Suprapubic skin (tissue), 4 donors: ENCODE results near the gene ONECUT3. TPM values are rescaled to one million over a fixed set of nuclear protein-coding genes. Genes with fewer than 3 reads are reported as not detected.

Experiments
- DNase-seq, 2 donors: peaks; one replicate each; pipeline ENCODE4 v3.0.0-alpha.2; 2019; ENCODE audit warnings: low spot score in 2 of 2
- H3K27ac ChIP-seq: fragments of 200-600 bp; sonication (generic); one replicate; pipeline ENCODE4 v1.5.1; 2019
- H3K27me3 ChIP-seq: fragments of 200-600 bp; sonication (generic); one replicate; pipeline ENCODE4 v1.5.1; 2019
- H3K36me3 ChIP-seq: fragments of 200-600 bp; sonication (generic); one replicate; pipeline ENCODE4 v1.5.1; 2019
- H3K4me1 ChIP-seq: fragments of 200-600 bp; sonication (generic); one replicate; pipeline ENCODE4 v1.5.1; 2019
- H3K4me3 ChIP-seq: fragments of 200-600 bp; sonication (generic); one replicate; pipeline ENCODE4 v1.5.1; 2019; ENCODE audit warnings: mild to moderate bottlenecking
- H3K9me3 ChIP-seq: fragments of 200-600 bp; sonication (generic); one replicate; pipeline ENCODE4 v1.5.1; 2019
- CTCF ChIP-seq, 2 donors: fragments of 200-600 bp in 1 of 2; fragments of 450-650 bp in 1 of 2; sonication (generic) in 1 of 2; IDR thresholded peaks; one replicate each; pipeline ENCODE4 v1.5.1; 2016 to 2019; ENCODE audit warnings: antibody characterized with exemption in 2 of 2, mild to moderate bottlenecking in 1 of 2, moderate library complexity in 1 of 2
- EP300 ChIP-seq: sonication (generic); formaldehyde crosslinking; IDR thresholded peaks from one replicate; pipeline ENCODE4 v1.6.1; 2017; ENCODE audit warnings: antibody characterized with exemption
- POLR2A ChIP-seq, 2 donors: fragments of 450-650 bp; IDR thresholded peaks; one replicate each; pipeline ENCODE4 v1.6.1; 2017; ENCODE audit warnings: antibody characterized with exemption in 2 of 2, mild to moderate bottlenecking in 2 of 2, moderate library complexity in 2 of 2
- POLR2AphosphoS5 ChIP-seq, 3 donors: sonication (generic); formaldehyde crosslinking; IDR thresholded peaks; one replicate each; pipeline ENCODE4 v1.6.1; 2017; ENCODE audit warnings: antibody characterized with exemption in 3 of 3
- WGBS: methylation state at CpG from one replicate; pipeline ENCODE4 v1.1.5; 2018; 5-methylcytosine and 5-hydroxymethylcytosine counted together
- total RNA-seq, 4 donors: library from RNA; depleted of rRNA; stranded (reverse); fragments of >200 nt; gene quantifications; one replicate each; pipeline ENCODE4 v1.1.0, GENCODE V29; 2016

ONECUT3 gene
- total RNA-seq, 4 donors from 2014 or later: not detected

- peaks cover 99% of the 10 kb centered on the region for H3K27me3 ChIP-seq
- peaks cover 11% of the 10 kb centered on the region for H3K4me1 ChIP-seq
Observed at GRCh38 chr19:1730157-1730556, 23.1 kb upstream of the ONECUT3 start.

GRCh38 chr19:1734321-1734966 lies 18.9 kb upstream of the ONECUT3 start:
- peaks cover 97% of the 10 kb centered on the region for H3K27me3 ChIP-seq
- no peaks in the 10 kb centered on the region for H3K9me3 ChIP-seq
- H3K27ac ChIP-seq: no peak overlapping the region
- no peak for DNase-seq
- no peak for TF ChIP-seq CTCF (IDR thresholded peaks at IDR 0.05)
- TF ChIP-seq POLR2A (IDR thresholded peaks at IDR 0.05): no peak
- no peak for TF ChIP-seq EP300
- no peak for TF ChIP-seq POLR2AphosphoS5 (IDR thresholded peaks at IDR 0.05)
- no peaks in the 10 kb centered on the region for H3K4me1 ChIP-seq
- 16% methylated on average over 27 of the region's 28 CpGs for WGBS
- H3K36me3 ChIP-seq: no peaks in the 10 kb centered on the region
- H3K4me3 ChIP-seq: no peak overlapping the region

More at GRCh38 chr19:1730157-1730556, 23.1 kb upstream of the ONECUT3 start:
- no peak overlapping the region for H3K27ac ChIP-seq
- no peak overlapping the region for H3K4me3 ChIP-seq
- no peaks in the 10 kb centered on the region for H3K36me3 ChIP-seq
- TF ChIP-seq CTCF (IDR thresholded peaks at IDR 0.05): no peak
- TF ChIP-seq EP300: no peak
- no peak for TF ChIP-seq POLR2AphosphoS5 (IDR thresholded peaks at IDR 0.05)
- TF ChIP-seq POLR2A (IDR thresholded peaks at IDR 0.05): no peak
- DNase-seq: no peak
- H3K9me3 ChIP-seq: no peaks in the 10 kb centered on the region
- WGBS: 82% methylated on average over 12 of the region's 17 CpGs

GRCh38 chr19:1736280-1736679 lies 17.0 kb upstream of the ONECUT3 start:
- no peak overlapping the region for H3K4me3 ChIP-seq
- 47% methylated on average over 3 of the region's 3 CpGs for WGBS
- peaks cover 90% of the 10 kb centered on the region for H3K27me3 ChIP-seq
- DNase-seq: no peak
- H3K36me3 ChIP-seq: no peaks in the 10 kb centered on the region
- no peak for TF ChIP-seq POLR2A (IDR thresholded peaks at IDR 0.05)
- TF ChIP-seq EP300: no peak
- TF ChIP-seq CTCF (IDR thresholded peaks at IDR 0.05): no peak
- no peaks in the 10 kb centered on the region for H3K9me3 ChIP-seq
- H3K27ac ChIP-seq: no peak overlapping the region
- no peaks in the 10 kb centered on the region for H3K4me1 ChIP-seq

- no peak overlapping the region for H3K4me3 ChIP-seq
- DNase-seq: no peak
- no peaks in the 10 kb centered on the region for H3K36me3 ChIP-seq
- no peak overlapping the region for H3K27ac ChIP-seq
- no peaks in the 10 kb centered on the region for H3K9me3 ChIP-seq
- TF ChIP-seq CTCF (IDR thresholded peaks at IDR 0.05) (no peak), EP300 (no peak), POLR2AphosphoS5 (IDR thresholded peaks at IDR 0.05) (no peak), POLR2A (IDR thresholded peaks at IDR 0.05) (no peak)
- peaks cover 89% of the 10 kb centered on the region for H3K27me3 ChIP-seq
- H3K4me1 ChIP-seq: no peaks in the 10 kb centered on the region
- WGBS: 41% methylated on average over 22 of the region's 22 CpGs
Observed at GRCh38 chr19:1736927-1737326, 16.4 kb upstream of the ONECUT3 start.

- H3K27me3 ChIP-seq: peaks cover 90% of the 10 kb centered on the region
- no peaks in the 10 kb centered on the region for H3K4me1 ChIP-seq
- no peak overlapping the region for H3K27ac ChIP-seq
- H3K36me3 ChIP-seq: no peaks in the 10 kb centered on the region
- 93% methylated on average over 11 of the region's 11 CpGs for WGBS
- no peak for TF ChIP-seq POLR2A (IDR thresholded peaks at IDR 0.05)
- TF ChIP-seq EP300: no peak
- no peak for DNase-seq
- H3K4me3 ChIP-seq: no peak overlapping the region
- H3K9me3 ChIP-seq: no peaks in the 10 kb centered on the region
Observed at GRCh38 chr19:1739960-1740629, 13.2 kb upstream of the ONECUT3 start.
